Subcutaneous adipose tissue (tissue), 4 donors: ENCODE data around the gene FOXL3. TPM values are rescaled to one million over a fixed set of nuclear protein-coding genes. Genes with fewer than 3 reads are reported as not detected.

ENCODE experiments used
- CTCF ChIP-seq: fragments of 450-650 bp; IDR thresholded peaks from one replicate; pipeline ENCODE4 v1.5.1; 2016; ENCODE audit warnings: low read depth, mild to moderate bottlenecking, control low read depth, antibody characterized with exemption, moderate library complexity
- total RNA-seq, 4 donors: library from RNA; depleted of rRNA; stranded (reverse); fragments of >200 nt; gene quantifications; one replicate each; pipeline ENCODE4 v1.1.0, GENCODE V29; 2016

FOXL3 gene
- total RNA-seq, 4 donors from 2014 or later: not detected

GRCh38 chr7:336810-337566 is 47.0 kb downstream of the FOXL3 start:
- no peak for TF ChIP-seq CTCF

- no peak for TF ChIP-seq CTCF
Measured at GRCh38 chr7:337567-337951, 47.6 kb downstream of the FOXL3 start.

GRCh38 chr7:338295-339061 is 48.5 kb downstream of the FOXL3 start:
- TF ChIP-seq CTCF: no peak

DNA sequence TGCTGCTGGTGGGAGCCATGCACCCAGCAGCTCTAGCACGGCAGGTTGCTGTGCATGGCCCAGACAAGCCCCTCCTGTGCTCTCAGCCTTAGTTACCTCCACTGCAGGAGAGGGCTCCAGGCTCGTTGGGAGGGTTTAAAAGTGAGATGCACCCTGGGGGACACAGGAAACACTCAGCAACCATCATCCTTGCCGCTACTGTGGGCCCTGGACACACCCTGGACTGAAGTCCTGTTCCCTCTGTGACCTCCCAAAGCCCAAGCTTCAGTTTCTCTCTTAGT is 49.0 kb downstream of the FOXL3 start:
- TF ChIP-seq CTCF: no peak

GRCh38 chr7:339696-340095 is 49.7 kb downstream of the FOXL3 start:
- TF ChIP-seq CTCF: no peak

DNA sequence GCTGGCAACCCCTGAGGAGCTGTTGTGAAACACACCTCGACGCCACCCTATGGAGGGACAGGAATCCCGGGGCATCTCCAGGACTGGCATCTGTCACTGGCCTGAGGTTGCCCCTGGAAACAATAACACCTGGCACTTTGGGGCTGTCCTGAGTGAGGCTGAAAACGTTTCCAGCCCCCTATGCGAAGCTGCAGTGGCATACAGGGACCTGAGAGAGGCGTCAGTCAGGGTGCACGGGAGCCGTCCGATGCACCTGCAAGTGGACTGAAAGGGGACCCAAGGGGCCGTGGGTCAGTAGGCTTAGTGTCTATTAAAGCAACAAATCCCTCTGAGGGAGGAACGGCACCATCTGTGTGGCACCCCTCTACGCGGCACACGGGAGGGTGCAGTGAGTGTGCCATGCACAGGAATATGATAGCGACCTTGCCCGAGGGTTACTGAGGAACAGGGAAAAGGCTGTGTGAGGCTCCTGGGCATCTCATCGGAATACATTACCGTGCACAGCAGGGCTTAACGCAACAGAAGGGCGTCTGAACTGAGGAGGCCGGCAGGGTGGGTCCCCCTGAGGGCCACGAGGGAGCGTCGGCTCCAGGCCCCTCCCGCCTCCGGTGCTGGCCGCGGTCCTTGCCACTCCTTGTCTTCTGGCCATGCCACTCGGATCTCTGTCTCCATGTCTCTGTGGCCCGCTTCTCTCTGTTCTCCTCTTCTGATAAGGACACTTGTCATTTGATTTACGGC is 50.4 kb downstream of the FOXL3 start:
- no peak for TF ChIP-seq CTCF

Other genes starting within 250 kb of the FOXL3 start
- gene FAM20C, start 97.6 kb upstream of the FOXL3 start, total RNA-seq: 10 to 100 TPM; 21.0 to 82.5 (median 35.6) TPM
- gene PDGFA, start 229.7 kb downstream of the FOXL3 start, total RNA-seq: 1 to 10 TPM; 3.6 to 6.6 (median 4.9) TPM